ENCODE data around the gene GLRX.

GRCh38 chr5:95784514-95785302 is 37.8 kb downstream of the GLRX start:
- TF ChIP-seq CTCF (IDR thresholded peaks at IDR 0.05) (no peak), ZFX (IDR thresholded peaks at IDR 0.05; ENCODE audit: borderline replicate concordance) (no peak)

All from 22Rv1 (cell line).